ENCODE data around the gene MAP3K8. TPM values are rescaled to one million over a fixed set of nuclear protein-coding genes. Genes with fewer than 3 reads are reported as not detected.

The MAP3K8 gene
- polyA plus RNA-seq, 1 experiment: 5.3 TPM

- TF ChIP-seq CTCF (IDR thresholded peaks at IDR 0.05; ENCODE audit: low read depth, low read length): no peak
- DNase-seq (ENCODE audit: low read depth, low spot score): no peak
- Histone ChIP-seq H3K9me3 (ENCODE audit: control insufficient read depth, insufficient read depth, low read length) (no peaks in the 10 kb centered on the region), H3K4me3 (ENCODE audit: low read depth, low read length) (no peak overlapping the region), H3K27ac (ENCODE audit: low read depth, low read length) (no peak overlapping the region), H3K27me3 (ENCODE audit: control insufficient read depth, insufficient read depth, low read length) (peaks cover 9% of the 10 kb centered on the region)
- CTCF ChIA-PET: interaction anchor here (0.8 kb wide), 1 partner anchor 99 kb away, joined by 3 read pairs; no protein-coding TSS in a partner anchor
- POLR2A ChIA-PET: no interaction called here
These were observed 75.5 kb downstream of the MAP3K8 start for GRCh38 chr10:30509508-30509907.

- TF ChIP-seq CTCF (IDR thresholded peaks at IDR 0.05; ENCODE audit: low read depth, low read length): no peak; the same call in 1 of the 2 replicates
- Histone ChIP-seq H3K27ac (ENCODE audit: low read depth, low read length) (no peak overlapping the region), H3K27me3 (ENCODE audit: control insufficient read depth, insufficient read depth, low read length) (peaks cover 8% of the 10 kb centered on the region), H3K4me3 (ENCODE audit: low read depth, low read length) (no peak overlapping the region), H3K9me3 (ENCODE audit: control insufficient read depth, insufficient read depth, low read length) (no peaks in the 10 kb centered on the region)
- CTCF ChIA-PET: interaction anchor here (0.8 kb wide), 1 partner anchor 99 kb away, joined by 3 read pairs; no protein-coding TSS in a partner anchor
- POLR2A ChIA-PET: no interaction called here
- DNase-seq (ENCODE audit: low read depth, low spot score): no peak
These were observed 76.4 kb downstream of the MAP3K8 start for GRCh38 chr10:30510184-30510931.

- Histone ChIP-seq H3K4me3 (ENCODE audit: low read depth, low read length) (no peak overlapping the region), H3K27me3 (ENCODE audit: control insufficient read depth, insufficient read depth, low read length) (peaks cover 10% of the 10 kb centered on the region), H3K27ac (ENCODE audit: low read depth, low read length) (no peak overlapping the region), H3K9me3 (ENCODE audit: control insufficient read depth, insufficient read depth, low read length) (no peaks in the 10 kb centered on the region)
- ChIA-PET CTCF (interaction anchor here (0.6 to 0.7 kb wide), 2 partner anchors 78 to 127 kb away, joined by 3 to 4 read pairs; no protein-coding TSS in a partner anchor), POLR2A (no interaction called here)
- no peak for DNase-seq (ENCODE audit: low read depth, low spot score)
- no peak for TF ChIP-seq CTCF (IDR thresholded peaks at IDR 0.05; ENCODE audit: low read depth, low read length)
These were observed 77.1 kb downstream of the MAP3K8 start for GRCh38 chr10:30510932-30511700.

Other genes with a start within 250 kb of the MAP3K8 start
- gene MTPAP, start 84.9 kb upstream of the MAP3K8 start, polyA plus RNA-seq (2011; rRNA removed): 8.5 and 10.7 TPM in 2 replicates
- not detected in 2 replicates for gene LYZL2, start 195.6 kb downstream of the MAP3K8 start, polyA plus RNA-seq (2011; rRNA removed)

All from AG04450 (cell line).